Stimulated activated naive CD8-positive, alpha-beta T cell treated with anti-CD3 and anti-CD28 coated beads, Interleukin-15, Interleukin-2, amounts not matched to agents 100 U/mL and 50 U/mL, for 24 hours (primary cell): ENCODE results near the gene TASP1.
A peak's percentile ranks its signal among the peaks of the same experiment; 100 is the strongest.
"Not testable (repeated sequence)": the region's sequence is repeated elsewhere in the genome, so short reads cannot be mapped to it uniquely, and the experiment has no call there.

Experiments
- ATAC-seq: fragments of 150-1000 bp; cut with Tn5 transposase; one replicate; pipeline ENCODE4 v1.10.0; 2021
- DNase-seq: peaks from one replicate; pipeline ENCODE4 v3.0.0; 2021

TASP1 gene

GRCh38 chr20:13638496-13639149 is at the start of gene TASP1:
Gene TASP1 (minus strand): TSS chr20:13638932. CDS start chr20:13630078, 8,854 bp downstream.
- DNase-seq: peak; percentile 93
- peak; percentile 99 for ATAC-seq

- no peak for DNase-seq
- no peak for ATAC-seq
Measured at GRCh38 chr20:13687815-13688214, 49.1 kb upstream of the TASP1 start.

GRCh38 chr20:13685623-13686022 is 46.9 kb upstream of the TASP1 start:
- no peak for ATAC-seq

DNA sequence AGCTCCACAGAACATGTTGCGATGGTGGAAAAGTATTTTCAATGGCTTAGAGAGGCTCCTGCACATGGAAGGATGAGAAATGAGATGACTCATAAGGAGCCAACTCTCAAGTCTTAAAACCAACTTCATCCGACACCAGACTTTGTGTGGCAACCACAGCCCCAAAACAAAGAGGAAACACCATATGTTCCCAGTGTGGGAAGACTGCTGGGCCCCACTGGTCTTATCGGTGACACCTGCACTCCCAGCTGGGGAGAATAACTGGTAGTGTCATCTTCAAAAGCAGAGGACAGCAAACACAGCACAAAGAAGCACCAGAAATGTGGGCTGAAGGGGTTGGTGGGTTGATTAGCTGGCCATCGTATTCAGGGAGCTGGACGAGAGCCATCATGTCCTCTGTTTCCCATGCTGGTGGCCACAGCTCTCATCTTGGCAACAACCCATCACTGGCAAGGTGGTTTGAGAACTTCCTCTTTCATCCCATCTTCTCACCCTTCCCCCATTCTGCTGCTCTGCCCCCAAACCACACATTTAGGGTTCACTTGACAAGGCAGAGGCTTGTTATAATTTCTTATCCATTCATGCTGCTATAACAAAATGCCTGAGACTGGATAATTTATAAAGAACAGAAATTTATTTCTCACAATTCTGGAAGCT is 46.0 kb upstream of the TASP1 start:
- DNase-seq: no peak
- ATAC-seq: no peak

More at GRCh38 chr20:13685623-13686022, 46.9 kb upstream of the TASP1 start:
- no peak for DNase-seq

GRCh38 chr20:13683833-13684232 is 45.1 kb upstream of the TASP1 start:
- ATAC-seq: no peak

GRCh38 chr20:13681248-13682125 is 42.8 kb upstream of the TASP1 start:
- DNase-seq: no peak
- ATAC-seq: no peak

More at GRCh38 chr20:13683833-13684232, 45.1 kb upstream of the TASP1 start:
- no peak for DNase-seq

DNA sequence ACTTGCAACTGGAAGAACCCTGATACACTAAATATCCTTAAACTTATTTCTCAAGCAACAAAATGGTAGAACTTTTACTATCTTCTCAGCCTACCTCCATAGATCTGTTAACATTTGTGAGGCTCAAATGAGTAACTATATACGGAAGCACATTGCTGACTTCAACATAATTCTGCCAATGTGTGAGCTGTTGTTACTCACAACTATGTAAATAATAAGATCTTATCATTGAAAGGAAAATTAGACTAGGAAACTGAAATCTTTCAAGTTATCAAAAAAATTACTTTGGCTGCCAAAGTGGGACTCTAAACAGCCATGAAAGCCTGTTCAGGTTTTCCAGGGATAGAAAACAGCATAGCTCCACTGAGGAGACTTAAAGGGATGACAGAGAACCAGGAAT is 40.2 kb upstream of the TASP1 start:
- DNase-seq: no peak
- ATAC-seq: no peak

- DNase-seq (no peak), ATAC-seq (no peak)
Measured at GRCh38 chr20:13677241-13677640, 38.5 kb upstream of the TASP1 start.

DNA sequence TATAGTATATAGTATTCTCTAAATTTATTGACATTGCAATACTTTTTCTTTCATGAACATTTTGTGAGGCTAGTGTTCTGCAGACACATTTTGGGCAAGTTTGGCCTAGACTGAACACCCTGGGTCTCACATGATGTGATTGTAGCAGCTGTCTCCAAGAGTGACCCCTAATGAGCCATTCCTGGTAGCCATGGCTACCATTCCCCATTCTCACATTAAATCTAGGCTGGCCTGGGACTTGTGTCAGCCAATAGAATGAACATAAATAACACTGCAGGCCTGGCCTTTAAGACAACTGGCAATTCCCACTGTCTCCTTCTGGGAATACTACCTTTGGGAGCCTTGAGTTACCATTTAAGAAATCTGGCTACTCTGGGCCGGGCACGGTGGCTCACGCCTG is 38.0 kb upstream of the TASP1 start:
- DNase-seq (no peak), ATAC-seq (no peak)

DNA sequence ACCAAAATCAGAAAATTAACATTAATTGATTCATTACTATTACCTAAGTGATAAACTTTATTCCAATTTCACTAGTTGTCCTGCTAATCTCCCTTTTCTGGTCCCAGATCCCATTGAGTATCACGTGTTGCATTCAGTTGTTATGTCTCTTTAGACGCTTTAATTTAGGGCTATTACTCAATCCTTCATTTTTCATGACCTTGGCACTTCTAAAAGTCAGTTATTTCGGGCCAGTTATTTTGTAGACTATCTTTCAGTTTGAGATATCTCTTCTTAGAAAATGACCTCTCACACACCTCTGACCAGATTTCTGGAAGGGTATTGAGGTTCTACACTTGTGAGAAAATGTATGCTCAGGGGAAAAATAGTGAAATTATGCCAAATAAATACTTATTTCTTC is 34.0 kb upstream of the TASP1 start:
- ATAC-seq (no peak), DNase-seq (no peak)

- no peak for DNase-seq
- ATAC-seq: no peak
Measured at GRCh38 chr20:13671916-13672378, 33.2 kb upstream of the TASP1 start.

GRCh38 chr20:13671512-13671911 is 32.8 kb upstream of the TASP1 start:
- ATAC-seq (no peak), DNase-seq (no peak)

DNA sequence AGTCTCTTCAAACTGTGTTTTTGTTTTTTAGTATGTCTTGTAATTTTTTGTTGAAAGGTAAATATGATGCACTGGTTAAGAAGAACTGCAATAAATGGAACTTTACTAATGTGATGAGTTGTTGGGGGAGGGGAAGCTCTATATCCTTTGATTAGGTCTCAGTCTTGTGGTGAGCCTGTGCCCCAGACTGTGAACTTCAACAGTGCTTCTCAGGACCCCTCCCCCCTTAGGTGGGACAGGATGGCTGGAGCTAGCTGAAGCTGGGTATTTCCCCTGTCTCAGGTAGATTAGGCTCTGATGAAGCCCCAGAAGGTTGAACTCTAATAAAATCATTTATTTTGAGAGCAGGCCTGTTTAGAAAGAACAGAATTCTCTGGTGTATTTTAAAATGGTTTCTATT is 31.4 kb upstream of the TASP1 start:
- ATAC-seq: no peak
- no peak for DNase-seq

DNA sequence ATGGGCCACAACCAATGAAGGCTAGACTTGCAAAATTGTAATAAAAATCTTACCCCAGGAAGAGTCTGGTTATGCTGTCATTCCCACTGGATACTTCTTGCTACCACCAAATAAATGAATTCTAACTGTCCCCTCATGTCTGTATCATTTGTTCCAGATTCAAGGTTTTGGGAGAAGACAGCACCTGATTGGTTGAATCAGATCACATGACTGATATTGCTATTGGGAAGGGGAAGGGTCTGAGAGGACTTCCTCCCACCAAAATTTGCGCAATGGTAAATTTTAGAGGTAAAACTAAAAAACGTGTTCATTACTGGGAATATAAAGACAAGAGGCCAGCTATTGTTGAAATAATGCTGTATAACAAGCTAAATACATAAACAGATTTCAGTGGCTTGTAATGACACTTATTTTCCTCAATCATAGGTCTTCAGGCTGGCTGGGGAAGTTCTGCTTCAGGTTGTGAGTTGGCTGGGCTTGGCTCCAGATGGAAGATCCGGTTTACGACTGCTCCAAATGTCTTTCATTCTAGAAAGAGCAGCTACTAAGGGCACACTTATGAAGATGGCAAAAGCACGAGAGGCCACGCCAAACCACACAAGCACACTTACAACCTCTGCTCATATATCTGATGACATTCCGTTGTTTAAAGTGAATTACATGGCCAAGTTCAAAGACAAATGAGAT is 27.1 kb upstream of the TASP1 start:
- no peak for DNase-seq
- no peak for ATAC-seq

DNA sequence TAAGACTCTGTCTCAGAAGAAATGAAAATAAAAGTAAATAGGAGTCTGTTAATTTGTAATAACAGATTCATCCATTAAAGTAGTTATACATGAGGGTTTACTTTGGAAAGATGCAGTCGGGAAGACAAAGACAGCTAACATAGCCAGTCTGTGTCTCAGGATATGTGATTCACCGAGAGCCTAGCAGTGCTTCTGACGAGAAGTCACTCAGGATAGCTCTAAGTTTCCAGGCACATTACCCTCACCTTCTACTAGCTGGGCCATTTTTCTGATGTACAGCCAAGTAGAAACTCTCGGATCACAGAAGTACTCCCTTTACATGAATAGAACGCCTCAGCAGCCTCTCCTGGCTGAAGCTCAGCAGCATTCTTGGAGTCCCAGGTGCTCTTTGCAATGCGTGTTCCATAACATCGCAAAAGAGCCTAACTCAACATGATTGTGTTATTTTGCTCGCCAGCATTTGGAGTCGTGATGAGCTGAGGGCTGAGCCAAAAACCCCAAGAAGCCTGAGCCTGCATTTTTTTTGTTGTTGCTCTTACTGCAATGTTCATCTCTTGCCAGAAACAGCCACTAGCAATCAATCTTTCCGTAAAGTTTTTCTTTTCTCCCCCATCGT is 22.4 kb upstream of the TASP1 start:
- DNase-seq (no peak), ATAC-seq (no peak)

- DNase-seq (no peak), ATAC-seq (no peak)
Measured at GRCh38 chr20:13659288-13659687, 20.6 kb upstream of the TASP1 start.

DNA sequence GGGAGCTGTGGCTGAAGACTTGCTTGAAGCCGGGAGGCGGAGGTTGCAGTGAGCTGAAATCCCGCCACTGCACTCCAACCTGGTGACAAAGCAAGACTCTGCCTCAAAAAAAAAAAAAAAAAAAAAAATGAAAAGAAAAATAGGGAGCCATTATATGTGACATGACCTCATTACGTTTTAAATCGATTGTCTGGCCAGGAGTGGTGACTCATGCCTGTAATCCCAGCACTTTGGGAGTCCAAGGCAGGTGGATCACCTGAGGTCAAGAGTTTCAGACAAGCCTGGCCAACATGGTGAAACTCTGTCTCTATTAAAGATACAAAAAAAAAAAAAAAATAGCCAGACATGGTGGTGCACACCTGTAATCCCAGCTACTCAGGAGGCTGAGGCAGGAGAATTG is 19.3 kb upstream of the TASP1 start:
- ATAC-seq, DNase-seq: not testable (repeated sequence)

DNA sequence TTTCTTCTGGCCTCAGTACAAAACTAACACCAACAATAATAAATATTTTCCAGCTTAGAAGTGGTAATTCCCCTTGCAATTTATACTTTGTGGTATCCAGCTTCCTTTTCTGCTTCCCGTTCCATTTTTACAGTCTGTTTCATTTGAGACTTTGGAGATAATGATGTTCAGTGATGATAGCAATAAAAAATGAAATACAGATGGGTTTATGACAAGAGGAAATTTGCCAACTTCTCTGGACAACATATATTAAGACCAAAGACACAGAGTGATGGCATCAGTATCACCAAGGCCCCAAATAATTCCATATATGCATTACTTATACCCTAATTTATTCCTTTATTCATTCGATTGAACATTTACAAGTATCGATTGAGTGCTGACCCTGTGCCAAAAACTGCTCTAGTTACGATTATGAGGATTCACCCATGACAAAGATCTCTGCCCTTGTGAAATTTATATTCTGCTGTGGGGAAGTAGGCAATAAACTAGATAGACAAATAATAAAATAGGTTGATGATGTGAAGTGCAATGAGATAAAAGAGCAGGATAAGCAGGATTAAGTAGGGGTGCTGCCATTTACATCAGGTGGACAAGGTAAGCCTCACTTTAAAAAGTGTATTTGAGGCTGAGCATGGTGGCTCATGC is 18.1 kb upstream of the TASP1 start:
- DNase-seq (no peak), ATAC-seq (no peak)

- ATAC-seq: no peak
- no peak for DNase-seq
Measured at GRCh38 chr20:13654463-13655023, 15.8 kb upstream of the TASP1 start.

GRCh38 chr20:13650474-13650873 is 11.7 kb upstream of the TASP1 start:
- DNase-seq (no peak), ATAC-seq (no peak)
